NCI-H128 (cell line): Measurements from ENCODE around the gene CACNA1I.
"Not testable (repeated sequence)": the region's sequence is repeated elsewhere in the genome, so short reads cannot be mapped to it uniquely, and the experiment has no call there.

Experiments
- DNase-seq: peaks from one replicate; lab custom pipeline; 2025; ENCODE audit not compliant: unreplicated experiment; lab: John Stamatoyannopoulos, UW

The CACNA1I gene

GRCh38 chr22:39731881-39732555 lies 161.5 kb downstream of the CACNA1I start:
- no peak for DNase-seq

DNA sequence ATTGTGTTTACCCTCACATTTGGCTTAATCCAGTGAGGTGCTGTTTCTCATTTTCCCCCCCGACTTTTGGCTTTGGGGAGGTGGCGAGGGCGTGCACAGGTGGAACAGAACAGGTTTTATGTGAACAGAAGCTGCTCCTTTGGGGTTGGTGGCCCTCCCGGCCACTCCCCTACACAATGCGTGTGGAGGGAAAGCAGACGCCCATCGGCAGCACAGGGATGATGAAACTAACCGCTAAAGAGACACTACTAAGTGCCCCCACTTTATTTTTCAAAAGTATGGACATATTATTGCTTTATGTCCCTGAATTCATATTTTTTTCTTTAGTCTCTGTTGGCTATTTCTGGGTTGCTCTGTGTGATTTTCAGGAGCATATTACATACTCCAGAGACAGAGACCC lies 162.1 kb downstream of the CACNA1I start:
- no peak for DNase-seq

DNA sequence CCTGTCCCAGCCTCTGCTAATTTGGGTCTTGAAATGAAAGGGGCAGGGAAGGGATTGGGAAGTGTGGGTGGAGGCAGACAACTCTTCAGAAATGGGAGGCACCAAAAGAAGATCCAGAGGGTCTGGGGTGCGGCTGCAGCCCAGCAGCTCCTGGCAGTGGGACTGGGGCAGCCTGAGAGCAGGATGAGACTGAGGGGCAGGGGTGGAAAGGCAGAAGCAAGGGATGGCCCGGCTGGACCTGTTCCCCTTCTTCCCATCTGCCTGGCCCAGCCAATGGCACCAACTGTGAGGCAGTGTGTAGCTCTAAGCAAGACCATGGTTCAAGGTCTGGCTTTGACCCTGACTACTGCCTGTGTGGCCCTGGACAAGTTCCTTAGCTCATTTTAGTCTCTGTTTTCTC lies 162.6 kb downstream of the CACNA1I start:
- DNase-seq, result no peak

GRCh38 chr22:39734046-39734445 lies 163.5 kb downstream of the CACNA1I start:
- not testable (repeated sequence) for DNase-seq

DNA sequence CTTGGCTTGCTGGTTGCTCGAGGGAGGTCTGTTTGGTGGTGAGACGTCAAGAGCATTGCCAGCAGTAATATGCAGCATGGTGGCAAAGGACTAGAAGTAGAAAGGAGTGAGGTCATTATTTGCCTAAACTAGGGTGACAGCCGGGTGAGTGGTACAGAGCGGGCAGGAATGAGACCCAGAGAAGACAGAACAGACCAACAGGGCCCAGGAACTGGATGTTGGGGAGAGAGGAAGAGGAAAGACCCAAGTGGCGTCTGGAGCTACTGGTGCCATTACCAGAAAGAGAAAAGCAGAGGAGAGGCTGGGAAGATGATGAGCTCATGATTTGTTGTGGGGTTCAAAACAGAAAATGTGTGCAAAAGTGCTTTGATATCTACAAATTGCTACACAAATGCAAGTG lies 164.3 kb downstream of the CACNA1I start:
- no peak for DNase-seq

GRCh38 chr22:39735776-39736175 lies 165.2 kb downstream of the CACNA1I start:
- DNase-seq, result no peak

GRCh38 chr22:39738746-39739145 lies 168.2 kb downstream of the CACNA1I start:
- DNase-seq, result no peak
